Measurements from ENCODE around the gene MYCBP. TPM values are rescaled to one million over a fixed set of nuclear protein-coding genes. Genes with fewer than 3 reads are reported as not detected.

Gene MYCBP
- total and polyA plus RNA-seq, 8 donors: 2.2 to 111 (median 13.8) TPM

GRCh38 chr1:38905985-38906384, 32.8 kb upstream of the MYCBP start:
- Histone ChIP-seq H3K4me1 (no peaks in the 10 kb centered on the region), H3K27ac (no peak overlapping the region), H3K36me3 (peaks cover 0 to 7% (median 0%) of the 10 kb centered on the region in 4 donors), H3K27me3 (no peaks in the 10 kb centered on the region), H3K4me3 (no peak overlapping the region), H3K9me3 (peaks cover 0 to 16% (median 12%) of the 10 kb centered on the region in 4 donors)
- no peak for TF ChIP-seq CTCF (IDR thresholded peaks at IDR 0.05)
- TF ChIP-seq EP300 (IDR thresholded peaks at IDR 0.05): no peak
- TF ChIP-seq POLR2AphosphoS5 (IDR thresholded peaks at IDR 0.05): no peak
- no peak for TF ChIP-seq POLR2A (IDR thresholded peaks at IDR 0.05)
- 77 to 100% (median 96%) methylated on average over 2 of the region's 2 CpGs for WGBS, 5 donors
- no peak for DNase-seq
- intact Hi-C loops (cut with DNase I; ENCODE audit: low total_unique reads): no loop called here

- 63 to 72% (median 67%) methylated on average over 2 to 4 of the region's 4 CpGs for WGBS, 5 donors
- Histone ChIP-seq H3K27ac (no peak overlapping the region), H3K4me1 (no peaks in the 10 kb centered on the region), H3K9me3 (no peaks in the 10 kb centered on the region), H3K36me3 (no peaks in the 10 kb centered on the region), H3K4me3 (no peak overlapping the region), H3K27me3 (no peaks in the 10 kb centered on the region)
- TF ChIP-seq POLR2A (IDR thresholded peaks at IDR 0.05) (no peak), EP300 (IDR thresholded peaks at IDR 0.05) (no peak), CTCF (IDR thresholded peaks at IDR 0.05) (no peak), POLR2AphosphoS5 (IDR thresholded peaks at IDR 0.05) (no peak)
- DNase-seq: no peak
- intact Hi-C loops (cut with DNase I; ENCODE audit: low total_unique reads): no loop called here
Observed at GRCh38 chr1:38899560-38899959, 26.4 kb upstream of the MYCBP start.

DNA sequence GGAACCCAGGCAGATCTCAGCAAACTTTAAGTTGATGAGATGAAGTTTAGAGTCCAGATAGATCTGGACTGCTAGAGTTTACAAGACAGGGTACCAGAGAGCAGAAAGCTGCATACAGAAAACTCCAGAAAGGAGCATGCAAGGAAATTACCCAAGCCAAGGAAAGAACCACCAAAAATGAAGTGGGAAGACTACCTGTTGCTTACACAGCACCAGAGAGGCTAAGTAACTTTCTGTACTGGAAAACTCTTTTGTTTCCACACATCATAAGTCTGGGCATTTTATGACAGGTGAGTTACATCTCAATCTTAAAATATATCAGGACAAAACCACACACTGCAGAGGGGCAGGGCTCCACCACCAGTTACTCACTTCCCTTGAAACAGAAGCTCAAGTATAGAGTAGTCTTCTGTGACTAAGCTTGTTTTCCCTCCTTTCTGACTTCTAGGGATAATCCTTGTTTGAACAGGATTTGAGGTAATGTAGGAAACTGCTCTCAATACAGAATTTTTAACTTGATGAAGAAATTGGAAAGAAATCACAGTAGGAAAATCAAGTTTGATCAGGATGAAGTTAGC, 25.6 kb upstream of the MYCBP start:
- no peaks in the 10 kb centered on the region for H3K27me3 ChIP-seq
- intact Hi-C loops (cut with DNase I; ENCODE audit: low total_unique reads): no loop called here
- no peak for DNase-seq

DNA sequence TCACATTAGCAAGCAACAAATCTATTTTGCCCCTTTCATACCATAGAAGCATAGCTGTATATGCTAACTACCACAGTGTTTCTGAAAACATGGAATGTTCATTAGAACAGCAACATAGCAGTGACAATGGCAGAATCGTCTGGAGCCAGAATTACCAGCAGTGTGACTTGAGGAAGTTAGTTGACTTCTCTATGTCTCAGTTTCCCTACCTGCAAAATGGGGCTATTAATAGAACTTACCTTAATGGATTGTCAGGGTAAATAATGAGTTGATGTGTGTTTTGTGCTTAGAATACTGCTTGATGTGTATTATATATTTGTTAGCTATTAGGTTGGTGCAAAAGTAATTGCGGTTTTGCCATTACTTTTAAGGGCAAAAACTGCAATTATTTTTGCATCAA, 23.0 kb upstream of the MYCBP start:
- H3K36me3 ChIP-seq: peaks cover 0 to 8% (median 4%) of the 10 kb centered on the region in 4 donors
- H3K9me3 ChIP-seq: no peaks in the 10 kb centered on the region
- H3K27ac ChIP-seq: no peak overlapping the region
- no peak for DNase-seq
- intact Hi-C loops (cut with DNase I; ENCODE audit: low total_unique reads): no loop called here
- H3K4me1 ChIP-seq: no peaks in the 10 kb centered on the region
- WGBS, 5 donors: 92 to 97% (median 95%) methylated on average over 2 of the region's 2 CpGs
- no peaks in the 10 kb centered on the region for H3K27me3 ChIP-seq
- no peak for TF ChIP-seq POLR2AphosphoS5 (IDR thresholded peaks at IDR 0.05)
- TF ChIP-seq POLR2A (IDR thresholded peaks at IDR 0.05): no peak
- TF ChIP-seq CTCF (IDR thresholded peaks at IDR 0.05): no peak
- TF ChIP-seq EP300 (IDR thresholded peaks at IDR 0.05): no peak
- no peak overlapping the region for H3K4me3 ChIP-seq

More for the DNA sequence above, 25.6 kb upstream of the MYCBP start:
- no peaks in the 10 kb centered on the region for H3K9me3 ChIP-seq
- TF ChIP-seq EP300 (IDR thresholded peaks at IDR 0.05): no peak
- TF ChIP-seq POLR2A (IDR thresholded peaks at IDR 0.05): no peak
- no peak for TF ChIP-seq POLR2AphosphoS5 (IDR thresholded peaks at IDR 0.05)
- TF ChIP-seq CTCF (IDR thresholded peaks at IDR 0.05): no peak
- H3K4me1 ChIP-seq: no peaks in the 10 kb centered on the region
- H3K27ac ChIP-seq: no peak overlapping the region
- no peak overlapping the region for H3K4me3 ChIP-seq
- H3K36me3 ChIP-seq: no peaks in the 10 kb centered on the region
